GM10248 (cell line): ENCODE measurements around the gene GINS2.

ENCODE experiments used
- CTCF ChIA-PET: fragments of 300-600 bp; sonication (Branson Sonifier 250); formaldehyde crosslinking; extraction: SDS; loops from one replicate; lab custom pipeline; 2021; ENCODE audit warnings: antibody characterized with exemption; lab: Yijun Ruan, JAX
- POLR2A ChIA-PET: fragments of 350-650 bp; sonication (Branson Sonifier 250); formaldehyde crosslinking; extraction: SDS; loops from one replicate; lab custom pipeline; 2020; ENCODE audit warnings: antibody characterized with exemption; lab: Yijun Ruan, JAX
- DNase-seq: peaks from one replicate; pipeline ENCODE4 v3.0.0; 2012; ENCODE audit errors: extremely low spot score
- TF ChIP-seq, protein P1 (sequence below): IDR thresholded peaks from 2 replicates; pipeline ENCODE4 v1.5.1; 2012; ENCODE audit warnings: mild to moderate bottlenecking, low read depth; ENCODE audit errors: extremely low read depth, missing control alignments, control extremely low read depth

Gene GINS2

DNA sequence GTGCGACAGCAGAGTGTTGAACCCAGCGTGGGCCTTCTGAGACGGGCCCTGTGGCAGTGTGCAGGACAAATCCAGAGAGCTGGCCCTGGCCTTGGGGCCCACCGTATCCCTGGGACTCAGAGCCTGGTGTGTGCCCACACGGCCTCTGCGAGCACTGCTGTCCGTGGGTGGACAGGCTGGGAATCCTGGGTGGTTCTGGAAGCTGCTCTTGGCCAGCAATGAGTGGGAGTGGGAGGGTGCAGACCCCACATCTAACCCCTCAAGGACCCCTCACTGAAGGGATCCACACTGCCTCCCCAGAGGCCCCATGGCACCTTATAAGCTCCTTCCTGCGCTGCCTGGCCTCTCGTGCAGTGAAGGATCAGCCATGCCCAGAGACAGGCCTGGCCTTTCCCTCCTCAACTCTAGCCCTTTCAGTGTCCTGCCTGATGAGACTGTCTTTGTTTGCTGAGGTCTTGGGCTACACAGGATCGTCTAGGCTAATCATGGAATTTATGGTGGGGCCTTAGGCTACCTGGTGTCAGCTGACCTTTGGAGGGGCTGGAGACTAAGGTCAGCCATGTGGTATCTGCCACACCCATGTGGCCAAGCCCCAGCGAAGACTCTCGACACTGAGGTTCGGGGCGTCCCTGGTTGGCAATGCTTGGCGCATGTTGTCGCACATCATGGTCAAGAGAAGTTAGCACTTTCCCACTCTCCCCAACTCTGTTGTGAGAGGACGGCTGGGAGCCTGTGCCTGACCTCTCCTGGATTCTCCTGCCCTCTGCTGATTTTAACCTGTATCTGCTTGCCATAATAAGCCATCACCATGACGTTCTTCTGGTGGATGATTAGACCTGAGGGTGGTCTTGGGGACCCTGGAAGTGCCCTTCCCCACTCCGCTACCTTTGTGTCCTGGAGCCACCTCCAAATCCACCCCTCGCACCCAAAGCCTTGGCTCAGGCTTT is 16.4 kb upstream of the GINS2 start:
- POLR2A ChIA-PET, result interaction anchor here (0.6 kb wide), 1 partner anchor 20 kb away, joined by 4 read pairs; no protein-coding TSS in a partner anchor
- TF ChIP-seq, protein P1, sequence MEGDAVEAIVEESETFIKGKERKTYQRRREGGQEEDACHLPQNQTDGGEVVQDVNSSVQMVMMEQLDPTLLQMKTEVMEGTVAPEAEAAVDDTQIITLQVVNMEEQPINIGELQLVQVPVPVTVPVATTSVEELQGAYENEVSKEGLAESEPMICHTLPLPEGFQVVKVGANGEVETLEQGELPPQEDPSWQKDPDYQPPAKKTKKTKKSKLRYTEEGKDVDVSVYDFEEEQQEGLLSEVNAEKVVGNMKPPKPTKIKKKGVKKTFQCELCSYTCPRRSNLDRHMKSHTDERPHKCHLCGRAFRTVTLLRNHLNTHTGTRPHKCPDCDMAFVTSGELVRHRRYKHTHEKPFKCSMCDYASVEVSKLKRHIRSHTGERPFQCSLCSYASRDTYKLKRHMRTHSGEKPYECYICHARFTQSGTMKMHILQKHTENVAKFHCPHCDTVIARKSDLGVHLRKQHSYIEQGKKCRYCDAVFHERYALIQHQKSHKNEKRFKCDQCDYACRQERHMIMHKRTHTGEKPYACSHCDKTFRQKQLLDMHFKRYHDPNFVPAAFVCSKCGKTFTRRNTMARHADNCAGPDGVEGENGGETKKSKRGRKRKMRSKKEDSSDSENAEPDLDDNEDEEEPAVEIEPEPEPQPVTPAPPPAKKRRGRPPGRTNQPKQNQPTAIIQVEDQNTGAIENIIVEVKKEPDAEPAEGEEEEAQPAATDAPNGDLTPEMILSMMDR, result no peak
- CTCF ChIA-PET, result interaction anchor here (0.7 to 1.4 kb wide), 2 partner anchors 12 to 45 kb away, joined by 3 to 8 read pairs; no protein-coding TSS in a partner anchor
- DNase-seq, result no peak

DNA sequence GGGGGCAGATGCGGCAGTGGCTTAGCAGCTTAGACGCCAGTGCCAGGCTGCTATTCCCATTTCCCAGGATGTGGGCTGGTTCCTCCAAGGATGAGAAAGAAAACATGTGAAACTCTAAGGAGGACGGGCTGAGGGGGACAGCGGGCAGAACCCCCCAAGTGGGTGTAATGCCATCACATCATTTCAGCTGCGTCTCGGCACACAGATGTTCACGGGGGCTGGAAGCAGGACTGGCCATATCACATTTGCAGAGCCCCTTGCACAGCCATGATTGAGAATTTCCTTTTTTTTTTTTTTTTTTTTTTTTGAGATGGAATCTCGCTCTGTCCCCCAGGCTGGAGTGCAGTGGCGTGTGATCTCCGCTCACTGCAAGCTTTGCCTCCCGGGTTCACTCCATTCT is 15.3 kb upstream of the GINS2 start:
- TF ChIP-seq, protein P1, result no peak
- CTCF ChIA-PET, result interaction anchor here (1.3 kb wide), 1 partner anchor 15 kb away, joined by 3 read pairs; the partner anchor contains the start of gene GINS2
- no peak for DNase-seq
- POLR2A ChIA-PET, result interaction anchor here (0.6 kb wide), 1 partner anchor 19 kb away, joined by 4 read pairs; no protein-coding TSS in a partner anchor

DNA sequence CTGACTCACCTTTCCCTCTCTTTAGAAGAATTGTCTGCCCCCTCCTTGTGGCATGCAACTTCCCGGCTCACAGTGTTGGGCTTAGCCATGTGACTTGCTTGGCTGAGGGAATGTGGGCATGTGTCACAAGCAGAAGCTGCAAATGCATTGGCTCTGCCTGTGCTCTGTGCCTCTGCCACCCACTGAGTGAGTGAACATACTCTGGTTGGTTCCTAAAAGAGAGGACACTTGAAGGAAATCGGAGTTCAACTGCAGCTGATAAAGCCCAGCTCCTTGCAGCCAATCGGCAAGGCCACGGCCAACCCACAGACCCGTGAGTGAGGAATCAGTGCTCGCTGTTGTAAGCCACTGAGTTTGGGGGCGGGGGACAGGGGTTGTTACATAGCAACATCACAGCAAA is 10.9 kb upstream of the GINS2 start:
- TF ChIP-seq, protein P1, result no peak
- ChIA-PET CTCF (interaction anchor here (1.2 kb wide), 1 partner anchor 41 kb away, joined by 3 read pairs; no protein-coding TSS in a partner anchor), POLR2A (no interaction called here)
- no peak for DNase-seq

DNA sequence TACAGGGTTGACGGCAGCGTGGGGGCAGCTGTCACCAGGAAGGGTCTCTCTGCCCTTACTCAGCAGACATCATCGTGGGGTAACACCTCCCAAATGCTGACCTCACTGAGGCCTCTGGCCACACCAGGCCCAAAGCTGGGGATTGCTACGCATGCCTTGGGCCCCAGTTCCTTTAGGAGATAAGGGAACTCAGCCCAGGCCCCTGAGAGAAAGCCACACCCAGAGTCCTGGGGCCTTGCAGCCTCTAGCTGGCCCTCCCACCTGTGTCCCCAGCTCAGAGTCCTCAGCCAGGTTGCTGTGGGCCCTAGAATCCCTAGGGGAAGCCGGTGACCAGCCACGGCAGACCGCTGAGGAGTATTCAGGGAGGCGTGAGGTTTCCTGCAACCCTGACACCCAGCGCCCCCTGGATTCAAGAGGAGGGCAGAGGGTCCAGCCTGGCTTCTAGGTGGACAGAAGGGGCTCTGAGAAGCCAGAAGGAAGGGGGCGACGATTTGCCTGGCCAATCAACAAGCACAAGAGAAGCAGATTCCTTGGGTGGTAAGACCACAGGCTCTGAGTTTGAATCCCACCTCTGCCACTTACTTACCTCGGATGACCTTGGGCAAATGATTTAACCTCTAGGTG is 10.3 kb upstream of the GINS2 start:
- DNase-seq, result no peak
- CTCF ChIA-PET, result interaction anchor here (1.2 kb wide), 1 partner anchor 40 kb away, joined by 3 read pairs; no protein-coding TSS in a partner anchor
- TF ChIP-seq, protein P1, result no peak
- POLR2A ChIA-PET, result no interaction called here

DNA sequence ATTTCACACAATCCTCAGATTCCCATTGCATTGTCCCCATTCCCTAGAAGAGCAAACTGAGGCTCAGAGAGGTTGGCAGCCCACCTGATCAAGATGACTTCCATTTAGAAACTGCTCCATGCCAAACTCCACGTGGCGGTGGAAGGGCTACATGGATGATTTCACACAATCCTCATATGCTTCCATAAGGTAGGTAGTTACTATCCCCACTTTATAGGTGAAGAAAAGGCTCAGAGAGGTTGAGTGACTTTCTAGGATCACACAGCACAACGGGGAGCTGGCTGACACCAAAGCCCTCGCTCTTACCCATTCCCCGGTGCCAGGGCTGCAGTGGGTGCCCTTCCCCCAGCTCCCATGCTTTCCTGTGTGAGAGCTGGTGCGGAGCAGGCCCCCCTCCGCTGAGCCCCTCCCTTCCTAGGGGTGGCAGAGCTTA is 9.7 kb upstream of the GINS2 start:
- no peak for DNase-seq
- TF ChIP-seq, protein P1, result no peak
- ChIA-PET CTCF (interaction anchor here (1.2 kb wide), 1 partner anchor 39 kb away, joined by 3 read pairs; no protein-coding TSS in a partner anchor), POLR2A (no interaction called here)

DNA sequence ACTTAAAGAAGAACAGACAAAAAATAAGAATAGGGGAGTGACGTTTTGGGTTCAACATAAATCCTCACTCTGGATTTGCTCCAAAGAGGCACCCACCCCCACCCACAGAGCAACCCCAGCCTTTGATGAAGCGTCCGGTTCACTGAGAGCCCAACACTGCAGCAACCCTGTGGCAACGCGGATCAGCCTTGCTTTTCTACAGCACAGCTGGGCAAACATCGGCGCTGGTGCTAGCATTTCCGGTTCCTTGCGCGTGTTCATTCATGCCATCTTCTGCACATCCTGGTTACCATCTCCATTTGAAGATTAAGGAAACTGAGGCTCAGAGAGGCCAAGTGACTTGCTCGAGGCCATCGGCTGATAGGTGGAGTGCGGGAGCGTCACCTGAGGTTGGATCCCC is 8.7 kb upstream of the GINS2 start:
- CTCF ChIA-PET, result no interaction called here
- DNase-seq, result no peak

More for the DNA sequence above, 8.7 kb upstream of the GINS2 start:
- TF ChIP-seq, protein P1, result no peak
- POLR2A ChIA-PET, result interaction anchor here (0.5 kb wide), 1 partner anchor 412 kb away, joined by 3 read pairs; no protein-coding TSS in a partner anchor
